ENCODE data around the gene CA14.
"Not testable (repeated sequence)": the region's sequence is repeated elsewhere in the genome, so short reads cannot be mapped to it uniquely, and the experiment has no call there.

CA14 gene

GRCh38 chr1:150280138-150280707 is 22.6 kb downstream of the CA14 start:
- H3K9me3 Mint-ChIP-seq, result no peaks in the 10 kb centered on the region
- CTCF ChIA-PET, result interaction anchor here (0.7 to 4.4 kb wide), 2 partner anchors 24 to 655 kb away, joined by 3 to 49 read pairs; partner anchors contain the start of gene CA14
- peaks cover 11% of the 10 kb centered on the region for H3K36me3 Mint-ChIP-seq
- H3K27me3 Mint-ChIP-seq, result peaks cover 28% of the 10 kb centered on the region
- no peak overlapping the region for H3K27ac Mint-ChIP-seq
- H3K4me3 Mint-ChIP-seq, result no peak overlapping the region
- peaks cover 29% of the 10 kb centered on the region for H3K4me1 Mint-ChIP-seq
- no peak for DNase-seq

- H3K9me3 Mint-ChIP-seq, result no peaks in the 10 kb centered on the region
- peak; percentile 72 for DNase-seq
These were observed 23.7 kb downstream of the CA14 start for GRCh38 chr1:150281221-150281757.

GRCh38 chr1:150281758-150282557 is 24.4 kb downstream of the CA14 start, which contains the start of gene CIART:
TSS of gene CIART (plus strand) at chr1:150282554. CDS start at chr1:150283268, 714 bp downstream.
- peak within 1 kb of the TSS; percentile 82 for H3K27ac Mint-ChIP-seq
- H3K36me3 Mint-ChIP-seq, result peaks cover 10% of the 10 kb centered on the region

More at GRCh38 chr1:150281221-150281757, 23.7 kb downstream of the CA14 start:
- Mint-ChIP-seq H3K27ac (peak overlapping the region; percentile 47), H3K36me3 (peaks cover 11% of the 10 kb centered on the region), H3K4me1 (peaks cover 29% of the 10 kb centered on the region), H3K4me3 (peak overlapping the region; percentile 77), H3K27me3 (peaks cover 29% of the 10 kb centered on the region)
- CTCF ChIA-PET, result interaction anchor here (0.8 to 4.4 kb wide), 6 partner anchors 9 to 29 kb away, joined by 3 to 49 read pairs (median 4); partner anchors contain the start of genes APH1A, C1orf54 and CA14

GRCh38 chr1:150282558-150282958 is 25.0 kb downstream of the CA14 start:
- Mint-ChIP-seq H3K9me3 (no peaks in the 10 kb centered on the region), H3K27me3 (peaks cover 31% of the 10 kb centered on the region), H3K4me1 (peaks cover 29% of the 10 kb centered on the region), H3K36me3 (peaks cover 9% of the 10 kb centered on the region), H3K27ac (no peak overlapping the region), H3K4me3 (peak overlapping the region; percentile 77)
- CTCF ChIA-PET, result no interaction called here
- no peak for DNase-seq

More at GRCh38 chr1:150281758-150282557, 24.4 kb downstream of the CA14 start, which contains the start of gene CIART:
- Mint-ChIP-seq H3K9me3 (no peaks in the 10 kb centered on the region), H3K4me3 (peak within 1 kb of the TSS; percentile 77), H3K27me3 (peaks cover 31% of the 10 kb centered on the region), H3K4me1 (peaks cover 29% of the 10 kb centered on the region)
- DNase-seq, result peak; percentile 89
- CTCF ChIA-PET, result interaction anchor here (0.8 to 4.4 kb wide), 6 partner anchors 10 to 30 kb away, joined by 3 to 49 read pairs (median 4); partner anchors contain the start of genes APH1A, C1orf54 and CA14

GRCh38 chr1:150283260-150283659 is 25.7 kb downstream of the CA14 start:
- Mint-ChIP-seq H3K4me3 (peak overlapping the region; percentile 77), H3K9me3 (no peaks in the 10 kb centered on the region), H3K4me1 (peaks cover 29% of the 10 kb centered on the region), H3K36me3 (peaks cover 9% of the 10 kb centered on the region), H3K27me3 (peaks cover 31% of the 10 kb centered on the region), H3K27ac (no peak overlapping the region)
- CTCF ChIA-PET, result no interaction called here
- DNase-seq, result no peak

GRCh38 chr1:150288382-150288781 is 30.8 kb downstream of the CA14 start:
- Mint-ChIP-seq H3K4me1 (peaks cover 8% of the 10 kb centered on the region), H3K4me3 (no peak overlapping the region), H3K27ac (no peak overlapping the region), H3K36me3 (no peaks in the 10 kb centered on the region), H3K27me3 (peaks cover 11% of the 10 kb centered on the region), H3K9me3 (no peaks in the 10 kb centered on the region)
- CTCF ChIA-PET, result no interaction called here
- no peak for DNase-seq

- Mint-ChIP-seq H3K4me3 (no peak overlapping the region), H3K27ac (no peak overlapping the region)
- no peak for DNase-seq
These were observed 31.2 kb downstream of the CA14 start for GRCh38 chr1:150288822-150289221.

GRCh38 chr1:150293433-150294253 is 36.1 kb downstream of the CA14 start, which contains the start of gene MRPS21:
TSS of gene MRPS21 (plus strand) at chr1:150293861. CDS start at chr1:150294367, 506 bp downstream.
- peaks cover 26% of the 10 kb centered on the region for H3K36me3 Mint-ChIP-seq
- peak; percentile 93 for DNase-seq
- H3K27ac Mint-ChIP-seq, result peak within 1 kb of the TSS; percentile 92
- peak within 1 kb of the TSS; percentile 94 for H3K4me3 Mint-ChIP-seq
- H3K27me3 Mint-ChIP-seq, result no peaks in the 10 kb centered on the region
- peaks cover 35% of the 10 kb centered on the region for H3K4me1 Mint-ChIP-seq
- CTCF ChIA-PET, result no interaction called here
- H3K9me3 Mint-ChIP-seq, result no peaks in the 10 kb centered on the region

More at GRCh38 chr1:150288822-150289221, 31.2 kb downstream of the CA14 start:
- CTCF ChIA-PET, result no interaction called here
- Mint-ChIP-seq H3K4me1 (peaks cover 11% of the 10 kb centered on the region), H3K9me3 (no peaks in the 10 kb centered on the region), H3K36me3 (no peaks in the 10 kb centered on the region), H3K27me3 (peaks cover 7% of the 10 kb centered on the region)

GRCh38 chr1:150295476-150295875 is 37.9 kb downstream of the CA14 start:
- CTCF ChIA-PET, result interaction anchor here (0.8 kb wide), 1 partner anchor 40 kb away, joined by 4 read pairs; no protein-coding TSS in a partner anchor
- Mint-ChIP-seq H3K27ac (peak overlapping the region; percentile 42), H3K9me3 (no peaks in the 10 kb centered on the region), H3K27me3 (no peaks in the 10 kb centered on the region), H3K36me3 (peaks cover 34% of the 10 kb centered on the region), H3K4me3 (peak overlapping the region; percentile 8), H3K4me1 (peaks cover 35% of the 10 kb centered on the region)
- DNase-seq, result no peak

GRCh38 chr1:150299716-150300115 is 42.1 kb downstream of the CA14 start:
- H3K27me3 Mint-ChIP-seq, result no peaks in the 10 kb centered on the region
- CTCF ChIA-PET, result no interaction called here
- peaks cover 44% of the 10 kb centered on the region for H3K36me3 Mint-ChIP-seq
- H3K4me1 Mint-ChIP-seq, result peaks cover 21% of the 10 kb centered on the region
- no peaks in the 10 kb centered on the region for H3K9me3 Mint-ChIP-seq
- no peak overlapping the region for H3K27ac Mint-ChIP-seq
- no peak overlapping the region for H3K4me3 Mint-ChIP-seq
- no peak for DNase-seq

GRCh38 chr1:150302338-150302737 is 44.8 kb downstream of the CA14 start:
- Mint-ChIP-seq H3K36me3 (peaks cover 34% of the 10 kb centered on the region), H3K4me1 (peaks cover 5% of the 10 kb centered on the region), H3K4me3 (no peak overlapping the region), H3K27ac (no peak overlapping the region), H3K9me3 (no peaks in the 10 kb centered on the region), H3K27me3 (no peaks in the 10 kb centered on the region)
- no peak for DNase-seq
- CTCF ChIA-PET, result no interaction called here

- Mint-ChIP-seq H3K27me3 (no peaks in the 10 kb centered on the region), H3K4me3 (no peak overlapping the region), H3K9me3 (no peaks in the 10 kb centered on the region), H3K4me1 (peaks cover 2% of the 10 kb centered on the region), H3K36me3 (peaks cover 34% of the 10 kb centered on the region), H3K27ac (no peak overlapping the region)
- CTCF ChIA-PET, result no interaction called here
- DNase-seq, result no peak
These were observed 45.3 kb downstream of the CA14 start for GRCh38 chr1:150302902-150303301.

- CTCF ChIA-PET, DNase-seq, H3K4me3 Mint-ChIP-seq, H3K27me3 Mint-ChIP-seq, H3K9me3 Mint-ChIP-seq, H3K4me1 Mint-ChIP-seq, H3K27ac Mint-ChIP-seq: not testable (repeated sequence)
- peaks cover 14% of the 10 kb centered on the region for H3K36me3 Mint-ChIP-seq
These were observed 51.0 kb downstream of the CA14 start for GRCh38 chr1:150308585-150308984.
